Right forelimb (tissue), 1 donor: Measurements from ENCODE around the gene OR5AL1.
"Not testable (repeated sequence)": the region's sequence is repeated elsewhere in the genome, so short reads cannot be mapped to it uniquely, and the experiment has no call there.

Experiments used
- DNase-seq: peaks from one replicate; pipeline ENCODE4 v3.0.0-alpha.2; 2018

The OR5AL1 gene

GRCh38 chr11:56412396-56412795 lies at the start of gene OR5AL1:
Gene OR5AL1 (plus strand): TSS chr11:56412696.
- no peak for DNase-seq

DNA sequence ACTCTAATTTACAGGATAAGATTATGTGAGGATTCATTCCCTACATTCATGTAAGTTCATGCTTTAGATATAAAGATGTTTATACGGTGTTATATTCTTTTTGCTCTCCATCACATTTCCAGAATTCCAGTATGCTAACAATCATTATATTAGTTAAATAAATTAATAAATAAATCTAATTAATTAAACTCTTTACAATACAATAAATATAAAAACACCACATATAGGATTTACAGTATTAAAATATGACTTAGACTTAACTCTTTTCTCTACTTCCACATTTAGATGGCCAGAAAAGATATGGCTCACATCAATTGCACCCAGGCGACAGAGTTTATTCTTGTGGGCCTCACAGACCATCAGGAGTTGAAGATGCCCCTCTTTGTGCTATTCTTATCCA lies 37.2 kb upstream of the OR5AL1 start, which contains the start of gene OR8U1:
Gene OR8U1 (plus strand): TSS at position 301 of the 400 bp plus-strand sequence. CDS start 0 bp downstream, at position 301.
- no peak for DNase-seq

GRCh38 chr11:56380120-56380519 lies 32.4 kb upstream of the OR5AL1 start:
- DNase-seq = no peak

DNA sequence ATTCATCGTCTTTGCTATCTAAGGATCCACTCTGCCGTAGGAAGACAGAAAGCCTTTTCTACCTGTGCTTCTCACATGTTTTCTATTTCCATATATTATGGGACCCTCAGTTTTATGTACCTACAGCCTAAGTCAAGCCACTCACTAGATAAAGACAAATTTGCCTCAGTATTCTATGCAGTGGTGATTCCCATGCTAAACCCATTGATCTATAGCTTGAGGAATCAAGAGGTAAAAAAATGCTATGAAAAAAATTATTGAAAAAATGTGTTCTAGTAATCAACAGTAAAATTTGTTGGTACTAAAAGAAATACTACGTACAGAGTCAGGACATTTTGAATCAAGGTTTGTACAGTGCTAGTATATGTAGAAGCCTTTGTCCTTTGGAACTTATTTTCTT lies 18.1 kb upstream of the OR5AL1 start:
- no peak for DNase-seq

GRCh38 chr11:56396047-56396446 lies 16.4 kb upstream of the OR5AL1 start:
- no peak for DNase-seq

GRCh38 chr11:56401858-56402461 lies 10.5 kb upstream of the OR5AL1 start:
- DNase-seq = not testable (repeated sequence)

- DNase-seq = no peak
These were observed 8.1 kb upstream of the OR5AL1 start for GRCh38 chr11:56404393-56404792.

DNA sequence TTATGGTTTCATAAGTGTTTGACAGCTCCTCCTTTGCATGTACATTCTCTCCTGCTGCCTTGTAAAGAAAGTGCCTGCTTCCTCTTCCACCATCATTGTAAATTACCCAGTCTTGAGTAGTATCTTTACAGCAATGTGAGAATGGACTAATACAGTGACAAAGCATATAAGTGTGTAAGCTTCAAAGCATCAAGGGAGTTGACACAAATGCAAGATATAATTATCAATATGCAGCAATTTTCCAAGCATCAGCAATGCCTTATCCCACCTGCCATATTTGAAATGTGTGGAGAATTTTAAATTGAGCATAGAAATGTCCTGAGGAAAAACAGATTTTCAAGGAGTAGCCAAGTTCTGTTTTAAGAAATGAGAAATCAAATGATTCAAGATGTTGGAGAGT lies 1.7 kb upstream of the OR5AL1 start:
- no peak for DNase-seq

DNA sequence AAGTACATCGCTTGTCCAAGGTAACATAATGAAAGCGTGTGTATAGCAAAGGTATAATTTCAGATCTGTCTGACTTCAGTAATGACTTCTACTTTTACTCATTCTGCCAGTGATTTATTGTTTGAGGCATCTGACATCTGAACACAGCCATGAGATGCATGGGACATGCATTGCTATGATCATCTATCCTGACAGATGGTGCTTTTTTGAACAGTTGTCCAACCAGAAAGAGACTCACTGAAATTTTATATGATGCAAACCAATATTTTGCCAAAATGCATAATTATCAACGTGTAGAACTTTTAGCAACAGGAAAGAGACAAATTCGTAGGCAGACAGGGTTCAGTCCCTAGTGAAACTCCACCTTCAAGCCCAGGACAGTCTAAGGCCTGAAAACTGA lies 41.0 kb downstream of the OR5AL1 start:
- no peak for DNase-seq

- no peak for DNase-seq
These were observed 44.6 kb downstream of the OR5AL1 start for GRCh38 chr11:56457076-56457475.
